Activated CD4-positive, alpha-beta T cell treated with anti-CD3 and anti-CD28 coated beads for 4 hours (primary cell): ENCODE data around the gene DGCR2.

Experiments
- DNase-seq, 2 donors: peaks; one replicate each; pipeline ENCODE4 v3.0.0-alpha.2; 2020

DGCR2 gene

DNA sequence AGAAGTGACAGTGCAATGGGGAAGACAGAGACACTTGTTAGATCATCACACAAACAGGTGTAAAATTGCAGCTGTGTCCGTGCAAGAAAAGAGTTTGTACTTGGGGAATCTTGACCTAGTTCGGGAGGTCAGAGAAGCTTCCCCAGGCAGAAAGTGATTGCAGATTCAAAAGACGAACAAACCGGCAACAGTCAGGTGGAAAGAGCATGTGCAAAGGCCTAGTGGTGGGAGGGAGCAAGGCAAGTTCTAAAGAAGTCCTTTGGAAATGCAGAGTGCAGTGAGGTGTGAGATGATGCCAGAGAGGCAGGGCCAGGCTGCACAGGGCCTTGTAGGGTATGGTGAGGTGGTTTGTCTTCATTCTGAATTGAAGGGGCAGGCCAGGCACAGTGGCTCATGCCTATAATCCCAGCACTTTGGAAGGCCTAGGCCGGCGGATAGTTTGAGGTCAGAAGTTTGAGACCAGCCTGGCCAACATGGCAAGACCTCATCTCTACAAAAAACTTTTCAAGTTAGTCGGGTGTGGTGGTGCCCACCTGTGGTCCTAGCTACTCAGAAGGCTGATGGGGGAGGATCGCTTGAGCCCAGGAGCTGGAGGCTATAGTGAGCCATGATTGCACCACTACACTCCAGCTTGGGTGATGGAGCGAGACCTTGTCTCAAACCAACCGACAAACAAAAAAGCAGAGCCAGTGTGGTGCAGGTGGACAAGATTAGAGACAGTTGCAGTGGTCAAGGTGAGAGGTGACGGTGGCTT lies 24.2 kb upstream of the DGCR2 start:
- DNase-seq, result no peak

DNA sequence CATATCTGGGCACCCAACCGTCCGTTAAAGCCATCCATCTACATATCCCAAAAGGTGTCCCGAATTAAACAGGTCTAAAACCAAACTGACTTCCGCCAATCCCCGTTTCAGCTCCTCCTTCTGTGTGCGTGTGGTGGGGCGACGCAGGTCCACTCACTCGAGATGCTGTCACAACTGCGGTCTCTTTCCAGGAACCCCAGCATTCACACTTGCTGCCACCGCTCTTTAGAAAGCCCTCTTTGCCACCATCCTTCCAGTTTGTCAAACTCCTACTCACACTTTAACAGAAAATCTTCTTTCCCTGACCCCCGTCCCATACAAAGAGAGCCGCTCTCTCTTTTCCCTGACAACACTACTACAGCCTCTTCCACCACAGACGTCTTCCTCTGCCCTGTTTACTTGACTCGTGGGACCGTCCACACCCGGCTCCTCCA lies 21.8 kb upstream of the DGCR2 start:
- no peak for DNase-seq

GRCh38 chr22:19143212-19143611 lies 21.0 kb upstream of the DGCR2 start:
- DNase-seq, result no peak

GRCh38 chr22:19142394-19142793 lies 20.2 kb upstream of the DGCR2 start:
- DNase-seq, result no peak

- no peak for DNase-seq
These were observed 17.8 kb upstream of the DGCR2 start for GRCh38 chr22:19139974-19140373.

DNA sequence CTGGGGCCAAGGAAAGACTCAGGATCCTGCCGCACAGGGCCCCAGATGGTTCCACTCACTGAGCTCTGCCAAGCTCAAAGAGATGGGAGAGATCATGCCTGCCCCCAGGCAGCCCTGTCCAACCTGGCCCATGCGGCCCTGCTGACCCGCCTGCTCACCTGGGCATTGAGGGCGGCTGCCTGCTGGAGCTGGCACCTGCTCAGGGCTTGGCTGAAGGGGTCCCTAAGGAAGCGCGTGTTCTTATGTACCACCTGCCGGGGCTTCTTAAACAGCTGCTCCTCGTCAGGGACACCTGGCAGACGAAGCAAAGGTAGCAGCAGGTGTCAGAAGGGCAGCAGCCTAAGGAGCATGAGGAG lies 16.8 kb upstream of the DGCR2 start:
- no peak for DNase-seq

GRCh38 chr22:19138217-19139000 lies 16.2 kb upstream of the DGCR2 start:
- DNase-seq, result no peak

DNA sequence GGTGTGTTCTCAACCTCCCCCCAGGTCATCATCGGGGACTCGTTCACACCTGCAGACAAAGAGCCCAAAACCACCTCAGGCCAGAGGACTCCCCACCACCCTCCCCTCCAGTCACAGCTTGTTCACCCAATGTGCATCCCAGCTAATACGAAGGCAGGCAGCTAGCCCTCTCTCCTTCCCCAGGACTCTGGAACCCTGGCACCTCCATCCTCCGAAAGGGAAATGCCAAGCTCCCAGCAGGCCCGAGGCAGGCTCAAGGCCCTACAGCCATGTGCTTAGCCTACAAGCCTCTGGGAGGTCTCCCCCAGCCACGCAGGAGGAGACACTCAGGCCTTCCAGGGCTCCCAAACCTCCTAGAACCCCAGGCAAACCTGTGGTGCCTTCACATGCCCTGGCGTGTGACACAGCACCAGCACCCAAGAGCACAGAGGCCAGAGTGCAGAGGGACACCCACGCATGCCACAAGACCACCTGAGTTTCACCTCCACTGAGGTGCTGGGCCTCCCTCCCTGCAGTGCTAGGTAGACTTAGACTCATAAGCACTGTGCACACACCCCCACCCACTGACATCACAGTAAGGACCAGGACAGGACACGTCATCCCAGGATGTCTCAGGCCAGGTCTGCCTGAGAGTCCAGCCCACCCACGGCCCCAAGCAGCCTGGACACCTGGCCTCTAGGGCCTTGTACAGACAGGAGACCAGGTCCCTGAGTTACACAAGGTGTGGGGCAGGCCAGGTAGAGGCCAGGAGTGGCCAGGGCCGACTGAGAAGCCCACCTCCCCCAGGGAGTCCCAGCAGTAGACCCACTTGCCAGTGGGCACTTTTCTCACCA lies 15.4 kb upstream of the DGCR2 start:
- DNase-seq, result no peak

GRCh38 chr22:19136915-19137314 lies 14.7 kb upstream of the DGCR2 start:
- no peak for DNase-seq

- DNase-seq, result no peak
These were observed 12.7 kb upstream of the DGCR2 start for GRCh38 chr22:19134874-19135273.

GRCh38 chr22:19134176-19134831 lies 12.1 kb upstream of the DGCR2 start:
- DNase-seq, result no peak

- DNase-seq, result no peak
These were observed 11.3 kb upstream of the DGCR2 start for GRCh38 chr22:19133561-19133960.

- no peak for DNase-seq
These were observed 10.6 kb upstream of the DGCR2 start for GRCh38 chr22:19132693-19133400.

DNA sequence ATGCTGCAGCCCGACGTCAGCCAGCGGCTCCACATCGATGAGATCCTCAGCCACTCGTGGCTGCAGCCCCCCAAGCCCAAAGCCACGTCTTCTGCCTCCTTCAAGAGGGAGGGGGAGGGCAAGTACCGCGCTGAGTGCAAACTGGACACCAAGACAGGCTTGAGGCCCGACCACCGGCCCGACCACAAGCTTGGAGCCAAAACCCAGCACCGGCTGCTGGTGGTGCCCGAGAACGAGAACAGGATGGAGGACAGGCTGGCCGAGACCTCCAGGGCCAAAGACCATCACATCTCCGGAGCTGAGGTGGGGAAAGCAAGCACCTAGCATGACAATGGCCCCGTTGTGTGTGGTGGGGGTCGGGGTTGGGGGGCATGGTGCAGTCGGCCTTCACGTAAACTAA lies 9.9 kb upstream of the DGCR2 start:
- no peak for DNase-seq

DNA sequence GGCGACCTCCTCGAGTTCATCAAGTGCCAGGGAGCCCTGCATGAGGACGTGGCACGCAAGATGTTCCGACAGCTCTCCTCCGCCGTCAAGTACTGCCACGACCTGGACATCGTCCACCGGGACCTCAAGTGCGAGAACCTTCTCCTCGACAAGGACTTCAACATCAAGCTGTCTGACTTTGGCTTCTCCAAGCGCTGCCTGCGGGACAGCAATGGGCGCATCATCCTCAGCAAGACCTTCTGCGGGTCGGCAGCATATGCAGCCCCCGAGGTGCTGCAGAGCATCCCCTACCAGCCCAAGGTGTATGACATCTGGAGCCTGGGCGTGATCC lies 9.4 kb upstream of the DGCR2 start:
- DNase-seq, result no peak

DNA sequence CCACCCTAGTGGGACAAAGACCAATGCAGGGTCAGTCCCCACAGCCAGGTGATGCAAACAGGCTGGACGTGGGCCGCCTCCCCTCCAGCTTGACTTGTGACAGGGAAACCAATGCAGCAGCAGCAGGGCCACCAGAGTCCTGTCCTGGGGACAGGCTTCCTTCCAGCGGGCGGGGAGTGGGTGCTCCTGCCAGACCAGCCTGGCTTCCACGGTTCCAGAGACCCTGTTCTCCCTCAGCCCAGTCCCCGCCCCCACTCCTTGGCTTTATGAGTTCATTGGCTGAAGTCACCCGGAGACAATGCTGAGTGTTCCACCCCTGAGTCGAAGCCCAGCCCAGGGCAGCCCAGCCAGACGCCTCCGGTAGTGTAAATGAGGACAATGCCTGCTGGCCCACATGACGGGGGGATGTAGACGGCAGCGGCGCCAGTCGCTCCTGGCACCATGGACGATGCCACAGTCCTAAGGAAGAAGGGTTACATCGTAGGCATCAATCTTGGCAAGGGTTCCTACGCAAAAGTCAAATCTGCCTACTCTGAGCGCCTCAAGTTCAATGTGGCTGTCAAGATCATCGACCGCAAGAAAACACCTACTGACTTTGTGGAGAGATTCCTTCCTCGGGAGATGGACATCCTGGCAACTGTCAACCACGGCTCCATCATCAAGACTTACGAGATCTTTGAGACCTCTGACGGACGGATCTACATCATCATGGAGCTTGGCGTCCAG lies 8.9 kb upstream of the DGCR2 start, which contains the start of gene TSSK2:
TSS of gene TSSK2 (plus strand) at position 350 of the 726 bp plus-strand sequence. CDS start at position 442, 92 bp downstream.
- DNase-seq, result no peak

DNA sequence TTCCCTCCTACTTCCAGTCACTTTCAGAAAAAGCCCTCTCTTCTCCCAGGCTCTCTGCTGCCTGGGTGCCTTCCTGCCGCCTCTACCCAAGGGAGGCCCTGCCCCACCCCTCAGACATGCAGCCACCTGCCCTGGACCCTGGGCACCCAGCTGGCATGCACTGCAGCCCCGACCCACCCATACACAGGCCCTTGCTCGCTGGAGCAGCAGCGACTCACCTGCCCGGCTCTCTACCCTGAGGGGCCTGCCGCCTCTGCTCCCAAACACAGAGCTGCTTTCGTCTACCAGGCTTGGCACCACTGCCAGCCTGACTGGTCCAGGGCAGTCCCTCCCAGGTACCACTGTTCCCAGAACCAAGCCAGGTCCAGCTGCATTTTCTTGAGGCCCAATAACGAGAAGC lies 7.7 kb upstream of the DGCR2 start:
- no peak for DNase-seq

DNA sequence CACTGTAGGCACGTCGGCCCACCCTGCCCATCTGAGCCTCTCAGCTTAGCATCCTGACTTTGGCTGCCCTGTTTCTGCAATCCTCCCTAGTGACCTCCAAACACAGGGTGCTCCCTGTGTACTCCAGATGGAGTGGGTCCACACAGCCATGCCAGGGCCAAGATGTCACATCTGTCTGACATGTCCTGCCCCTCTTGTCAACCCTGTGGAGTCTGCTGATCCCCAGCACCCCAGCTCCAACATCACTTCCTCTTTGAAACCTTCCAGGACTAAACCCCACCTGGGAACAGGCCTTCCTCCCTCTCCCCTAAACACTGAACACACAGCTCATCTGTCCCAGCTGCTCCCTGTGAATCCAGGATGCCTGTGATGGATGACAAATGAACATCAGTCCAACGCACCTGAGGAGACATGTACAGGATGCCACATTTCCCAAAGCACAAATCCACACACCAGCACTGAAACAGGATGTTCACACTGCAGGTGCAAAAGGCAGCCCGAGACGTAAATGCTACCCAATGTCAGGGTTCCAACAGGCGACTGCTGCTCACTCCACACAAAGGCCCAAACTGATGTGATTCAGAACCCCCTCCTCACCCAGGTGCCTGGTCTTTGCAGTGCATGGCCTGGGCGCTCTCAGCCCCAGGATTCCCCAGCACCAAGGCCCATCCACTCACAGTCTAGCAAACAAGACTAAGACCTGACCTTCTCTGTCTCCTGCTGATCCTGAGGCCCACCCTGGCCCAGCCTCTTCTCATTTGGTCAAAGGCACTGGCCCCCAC lies 6.9 kb upstream of the DGCR2 start:
- no peak for DNase-seq

GRCh38 chr22:19128009-19128401 lies 5.8 kb upstream of the DGCR2 start:
- no peak for DNase-seq

GRCh38 chr22:19127329-19128008 lies 5.3 kb upstream of the DGCR2 start:
- no peak for DNase-seq
